Measurements from ENCODE around the gene LCN15.
"Not testable (repeated sequence)": the region's sequence is repeated elsewhere in the genome, so short reads cannot be mapped to it uniquely, and the experiment has no call there.

LCN15 gene

GRCh38 chr9:136762221-136762691 lies 2.1 kb downstream of the LCN15 start:
- no peak for DNase-seq
- Histone ChIP-seq H3K36me3 (no peaks in the 10 kb centered on the region), H3K27me3 (ENCODE audit: insufficient read depth, low read depth, severe bottlenecking) (no peaks in the 10 kb centered on the region), H3K27ac (no peak overlapping the region), H3K9me3 (ENCODE audit: severe bottlenecking) (no peaks in the 10 kb centered on the region), H3K4me3 (ENCODE audit: low read depth, low read length) (no peak overlapping the region)
- TF ChIP-seq CTCF (IDR thresholded peaks at IDR 0.05; ENCODE audit: low read depth, low read length) = no peak

GRCh38 chr9:136761545-136761981 lies 2.8 kb downstream of the LCN15 start:
- Histone ChIP-seq H3K36me3 (no peaks in the 10 kb centered on the region), H3K27ac (no peak overlapping the region), H3K9me3 (ENCODE audit: severe bottlenecking) (peaks cover under 1% of the 10 kb centered on the region), H3K4me3 (ENCODE audit: low read depth, low read length) (no peak overlapping the region), H3K27me3 (ENCODE audit: insufficient read depth, low read depth, severe bottlenecking) (no peaks in the 10 kb centered on the region)
- TF ChIP-seq CTCF (IDR thresholded peaks at IDR 0.05; ENCODE audit: low read depth, low read length) = no peak
- DNase-seq = no peak

- not testable (repeated sequence) for H3K27me3 ChIP-seq (ENCODE audit: insufficient read depth, low read depth, severe bottlenecking); H3K4me3 ChIP-seq (ENCODE audit: low read depth, low read length); H3K9me3 ChIP-seq (ENCODE audit: severe bottlenecking); H3K36me3 ChIP-seq; H3K27ac ChIP-seq
- peak; percentile 86 for TF ChIP-seq CTCF (IDR thresholded peaks at IDR 0.05; ENCODE audit: low read depth, low read length)
- DNase-seq = peak; percentile 90
These were observed 3.3 kb downstream of the LCN15 start for GRCh38 chr9:136760834-136761544.

GRCh38 chr9:136760424-136760823 lies 3.9 kb downstream of the LCN15 start:
- Histone ChIP-seq H3K36me3 (no peaks in the 10 kb centered on the region), H3K27me3 (ENCODE audit: insufficient read depth, low read depth, severe bottlenecking) (no peaks in the 10 kb centered on the region), H3K27ac (no peak overlapping the region), H3K4me3 (ENCODE audit: low read depth, low read length) (no peak overlapping the region), H3K9me3 (ENCODE audit: severe bottlenecking) (peaks cover 5% of the 10 kb centered on the region)
- no peak for DNase-seq
- no peak for TF ChIP-seq CTCF (IDR thresholded peaks at IDR 0.05; ENCODE audit: low read depth, low read length)

- no peak overlapping the region for H3K27ac ChIP-seq
- TF ChIP-seq CTCF (IDR thresholded peaks at IDR 0.05; ENCODE audit: low read depth, low read length) = no peak
- DNase-seq = no peak
- no peaks in the 10 kb centered on the region for H3K27me3 ChIP-seq (ENCODE audit: insufficient read depth, low read depth, severe bottlenecking)
- H3K9me3 ChIP-seq (ENCODE audit: severe bottlenecking) = peaks cover 5% of the 10 kb centered on the region
- no peaks in the 10 kb centered on the region for H3K36me3 ChIP-seq
- no peak overlapping the region for H3K4me3 ChIP-seq (ENCODE audit: low read depth, low read length)
These were observed 4.6 kb downstream of the LCN15 start for GRCh38 chr9:136759436-136760325.
